Measurements from ENCODE around the gene ARL4A. TPM values are rescaled to one million over a fixed set of nuclear protein-coding genes. Genes with fewer than 3 reads are reported as not detected.
A peak's percentile ranks its signal among the peaks of the same experiment; 100 is the strongest.

Gene ARL4A
- polyA plus RNA-seq, 4 donors, result 48.9 to 123 (median 78.5) TPM

GRCh38 chr7:12719981-12720865, 32.8 kb downstream of the ARL4A start:
- WGBS, 3 donors, result 80 to 90% (median 85%) methylated on average over 17 of the region's 17 CpGs

GRCh38 chr7:12721286-12721830, 33.9 kb downstream of the ARL4A start:
- no peaks in the 10 kb centered on the region for H3K36me3 ChIP-seq (ENCODE audit: control insufficient read depth in 3 of 3, insufficient read depth in 2 of 3, low read depth in 1 of 3, low read length in 3 of 3)
- peaks cover 0 to 22% (median 12%) of the 10 kb centered on the region in 3 donors for H3K4me1 ChIP-seq (ENCODE audit: control insufficient read depth in 3 of 3, insufficient read depth in 2 of 3, low read depth in 1 of 3, low read length in 2 of 3)
- 87 to 90% (median 87%) methylated on average over 6 of the region's 6 CpGs for WGBS, 3 donors
- FAIRE-seq (no peak), DNase-seq (no peak)
- no peaks in the 10 kb centered on the region for H3K27me3 ChIP-seq (ENCODE audit: control insufficient read depth in 3 of 3, insufficient read depth in 3 of 3, low read length in 3 of 3)
- H3K9me3 ChIP-seq (ENCODE audit: control insufficient read depth in 2 of 2, insufficient read depth in 1 of 2, low read depth in 1 of 2, low read length in 1 of 2), result peaks cover 0 to 3% of the 10 kb centered on the region in 2 donors
- no peak overlapping the region for H3K27ac ChIP-seq (ENCODE audit: low read depth in 1 of 3, low read length in 2 of 3)
- H3K4me3 ChIP-seq (ENCODE audit: low read depth in 1 of 3, low read length in 3 of 3), result no peak overlapping the region

More at GRCh38 chr7:12719981-12720865, 32.8 kb downstream of the ARL4A start:
- DNase-seq (no peak), FAIRE-seq (no peak)
- H3K27ac ChIP-seq (ENCODE audit: low read depth in 1 of 3, low read length in 2 of 3), result peak overlapping the region in 1 of 3 donors; percentile 74
- peaks cover 0 to 3% of the 10 kb centered on the region in 2 donors for H3K9me3 ChIP-seq (ENCODE audit: control insufficient read depth in 2 of 2, insufficient read depth in 1 of 2, low read depth in 1 of 2, low read length in 1 of 2)
- H3K36me3 ChIP-seq (ENCODE audit: control insufficient read depth in 3 of 3, insufficient read depth in 2 of 3, low read depth in 1 of 3, low read length in 3 of 3), result no peaks in the 10 kb centered on the region
- H3K4me3 ChIP-seq (ENCODE audit: low read depth in 1 of 3, low read length in 3 of 3), result no peak overlapping the region
- peaks cover 2 to 33% (median 16%) of the 10 kb centered on the region in 3 donors for H3K4me1 ChIP-seq (ENCODE audit: control insufficient read depth in 3 of 3, insufficient read depth in 2 of 3, low read depth in 1 of 3, low read length in 2 of 3)
- no peaks in the 10 kb centered on the region for H3K27me3 ChIP-seq (ENCODE audit: control insufficient read depth in 3 of 3, insufficient read depth in 3 of 3, low read length in 3 of 3)

GRCh38 chr7:12722136-12722535, 34.7 kb downstream of the ARL4A start:
- H3K9me3 ChIP-seq (ENCODE audit: control insufficient read depth in 2 of 2, insufficient read depth in 1 of 2, low read depth in 1 of 2, low read length in 1 of 2), result peaks cover 0 to 3% of the 10 kb centered on the region in 2 donors
- FAIRE-seq (no peak), DNase-seq (no peak)
- H3K27ac ChIP-seq (ENCODE audit: low read depth in 1 of 3, low read length in 2 of 3), result peak overlapping the region in 1 of 3 donors; percentile 73
- 81 to 90% (median 84%) methylated on average over 2 of the region's 2 CpGs for WGBS, 3 donors
- no peaks in the 10 kb centered on the region for H3K36me3 ChIP-seq (ENCODE audit: control insufficient read depth in 3 of 3, insufficient read depth in 2 of 3, low read depth in 1 of 3, low read length in 3 of 3)
- H3K4me1 ChIP-seq (ENCODE audit: control insufficient read depth in 3 of 3, insufficient read depth in 2 of 3, low read depth in 1 of 3, low read length in 2 of 3), result peaks cover 0 to 22% (median 8%) of the 10 kb centered on the region in 3 donors
- no peaks in the 10 kb centered on the region for H3K27me3 ChIP-seq (ENCODE audit: control insufficient read depth in 3 of 3, insufficient read depth in 3 of 3, low read length in 3 of 3)
- H3K4me3 ChIP-seq (ENCODE audit: low read depth in 1 of 3, low read length in 3 of 3), result no peak overlapping the region

- Histone ChIP-seq H3K36me3 (ENCODE audit: control insufficient read depth in 3 of 3, insufficient read depth in 2 of 3, low read depth in 1 of 3, low read length in 3 of 3) (no peaks in the 10 kb centered on the region), H3K4me1 (ENCODE audit: control insufficient read depth in 3 of 3, insufficient read depth in 2 of 3, low read depth in 1 of 3, low read length in 2 of 3) (peaks cover 0 to 22% (median 8%) of the 10 kb centered on the region in 3 donors), H3K27me3 (ENCODE audit: control insufficient read depth in 3 of 3, insufficient read depth in 3 of 3, low read length in 3 of 3) (no peaks in the 10 kb centered on the region), H3K27ac (ENCODE audit: low read depth in 1 of 3, low read length in 2 of 3) (peak overlapping the region in 1 of 3 donors; percentile 73), H3K9me3 (ENCODE audit: control insufficient read depth in 2 of 2, insufficient read depth in 1 of 2, low read depth in 1 of 2, low read length in 1 of 2) (peaks cover 0 to 2% of the 10 kb centered on the region in 2 donors), H3K4me3 (ENCODE audit: low read depth in 1 of 3, low read length in 3 of 3) (no peak overlapping the region)
- DNase-seq, result peak; percentile 30 to 64
- FAIRE-seq, result no peak
- 75 to 79% (median 75%) methylated on average over 4 of the region's 4 CpGs for WGBS, 3 donors
Observed at GRCh38 chr7:12722636-12723605, 35.5 kb downstream of the ARL4A start.

- Histone ChIP-seq H3K4me1 (ENCODE audit: control insufficient read depth in 3 of 3, insufficient read depth in 2 of 3, low read depth in 1 of 3, low read length in 2 of 3) (peaks cover 0 to 17% (median 0%) of the 10 kb centered on the region in 3 donors), H3K36me3 (ENCODE audit: control insufficient read depth in 3 of 3, insufficient read depth in 2 of 3, low read depth in 1 of 3, low read length in 3 of 3) (no peaks in the 10 kb centered on the region), H3K27me3 (ENCODE audit: control insufficient read depth in 3 of 3, insufficient read depth in 3 of 3, low read length in 3 of 3) (no peaks in the 10 kb centered on the region), H3K9me3 (ENCODE audit: control insufficient read depth in 2 of 2, insufficient read depth in 1 of 2, low read depth in 1 of 2, low read length in 1 of 2) (no peaks in the 10 kb centered on the region), H3K27ac (ENCODE audit: low read depth in 1 of 3, low read length in 2 of 3) (no peak overlapping the region), H3K4me3 (ENCODE audit: low read depth in 1 of 3, low read length in 3 of 3) (no peak overlapping the region)
- FAIRE-seq (no peak), DNase-seq (no peak)
- WGBS, 3 donors, result 77 to 85% (median 78%) methylated on average over 4 of the region's 4 CpGs
Observed at GRCh38 chr7:12725575-12726316, 38.3 kb downstream of the ARL4A start.

GRCh38 chr7:12726908-12727307, 39.5 kb downstream of the ARL4A start:
- 91 to 96% (median 95%) methylated on average over 2 of the region's 2 CpGs for WGBS, 3 donors
- no peak for FAIRE-seq
- no peaks in the 10 kb centered on the region for H3K36me3 ChIP-seq (ENCODE audit: control insufficient read depth in 3 of 3, insufficient read depth in 2 of 3, low read depth in 1 of 3, low read length in 3 of 3)

GRCh38 chr7:12727455-12728191, 40.2 kb downstream of the ARL4A start:
- 65 to 83% (median 74%) methylated on average over 8 of the region's 8 CpGs for whole genome bisulfite sequencing, 3 donors
- Histone ChIP-seq H3K27ac (ENCODE audit: low read depth in 1 of 3, low read length in 2 of 3) (no peak overlapping the region), H3K4me3 (ENCODE audit: low read depth in 1 of 3, low read length in 3 of 3) (no peak overlapping the region), H3K9me3 (ENCODE audit: control insufficient read depth in 2 of 2, insufficient read depth in 1 of 2, low read depth in 1 of 2, low read length in 1 of 2) (no peaks in the 10 kb centered on the region), H3K27me3 (ENCODE audit: control insufficient read depth in 3 of 3, insufficient read depth in 3 of 3, low read length in 3 of 3) (no peaks in the 10 kb centered on the region), H3K4me1 (ENCODE audit: control insufficient read depth in 3 of 3, insufficient read depth in 2 of 3, low read depth in 1 of 3, low read length in 2 of 3) (peaks cover 0 to 7% (median 0%) of the 10 kb centered on the region in 3 donors), H3K36me3 (ENCODE audit: control insufficient read depth in 3 of 3, insufficient read depth in 2 of 3, low read depth in 1 of 3, low read length in 3 of 3) (no peaks in the 10 kb centered on the region)
- no peak for DNase-seq
- no peak for FAIRE-seq

More at GRCh38 chr7:12726908-12727307, 39.5 kb downstream of the ARL4A start:
- H3K4me3 ChIP-seq (ENCODE audit: low read depth in 1 of 3, low read length in 3 of 3), result no peak overlapping the region
- H3K4me1 ChIP-seq (ENCODE audit: control insufficient read depth in 3 of 3, insufficient read depth in 2 of 3, low read depth in 1 of 3, low read length in 2 of 3), result peaks cover 0 to 14% (median 0%) of the 10 kb centered on the region in 3 donors
- no peaks in the 10 kb centered on the region for H3K27me3 ChIP-seq (ENCODE audit: control insufficient read depth in 3 of 3, insufficient read depth in 3 of 3, low read length in 3 of 3)
- DNase-seq, result no peak
- no peaks in the 10 kb centered on the region for H3K9me3 ChIP-seq (ENCODE audit: control insufficient read depth in 2 of 2, insufficient read depth in 1 of 2, low read depth in 1 of 2, low read length in 1 of 2)
- no peak overlapping the region for H3K27ac ChIP-seq (ENCODE audit: low read depth in 1 of 3, low read length in 2 of 3)
